Fibroblast of mammary gland (primary cell): Measurements from ENCODE around the gene FAR2.

ENCODE experiments used
- DNase-seq: peaks from one replicate; pipeline ENCODE4 v3.0.0-alpha.2; 2010; ENCODE audit warnings: low read depth
- H3K4me3 ChIP-seq: 2 replicates; pipeline ENCODE4 v1.5.1; 2011; ENCODE audit warnings: low read depth, mild to moderate bottlenecking, low read length, moderate library complexity; ENCODE audit not compliant: control insufficient read depth
- TF ChIP-seq, protein P1 (sequence below): conservative IDR thresholded peaks from 2 replicates; pipeline ENCODE4 v1.5.1; 2011; ENCODE audit warnings: low read depth, low read length, inconsistent platforms; ENCODE audit not compliant: control insufficient read depth, insufficient read depth

FAR2 gene

DNA sequence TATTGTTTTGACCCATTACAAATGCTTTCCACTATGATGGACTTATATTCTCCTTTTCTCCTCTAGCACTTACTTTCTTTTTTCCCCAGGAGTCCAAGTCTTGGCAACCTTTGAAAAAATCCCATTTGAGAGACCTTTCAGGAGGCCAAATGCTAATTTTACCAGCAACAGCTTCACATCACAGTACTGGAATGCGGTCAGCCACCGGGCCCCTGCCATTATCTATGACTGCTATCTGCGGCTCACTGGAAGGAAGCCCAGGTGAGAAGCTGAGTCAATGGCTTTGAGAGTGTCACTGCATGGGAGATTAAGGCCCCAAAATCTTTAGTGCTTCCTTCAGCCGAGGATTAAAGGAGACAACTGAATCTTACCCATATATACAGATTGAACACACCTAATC lies 167.7 kb downstream of the FAR2 start:
- TF ChIP-seq, protein P1, sequence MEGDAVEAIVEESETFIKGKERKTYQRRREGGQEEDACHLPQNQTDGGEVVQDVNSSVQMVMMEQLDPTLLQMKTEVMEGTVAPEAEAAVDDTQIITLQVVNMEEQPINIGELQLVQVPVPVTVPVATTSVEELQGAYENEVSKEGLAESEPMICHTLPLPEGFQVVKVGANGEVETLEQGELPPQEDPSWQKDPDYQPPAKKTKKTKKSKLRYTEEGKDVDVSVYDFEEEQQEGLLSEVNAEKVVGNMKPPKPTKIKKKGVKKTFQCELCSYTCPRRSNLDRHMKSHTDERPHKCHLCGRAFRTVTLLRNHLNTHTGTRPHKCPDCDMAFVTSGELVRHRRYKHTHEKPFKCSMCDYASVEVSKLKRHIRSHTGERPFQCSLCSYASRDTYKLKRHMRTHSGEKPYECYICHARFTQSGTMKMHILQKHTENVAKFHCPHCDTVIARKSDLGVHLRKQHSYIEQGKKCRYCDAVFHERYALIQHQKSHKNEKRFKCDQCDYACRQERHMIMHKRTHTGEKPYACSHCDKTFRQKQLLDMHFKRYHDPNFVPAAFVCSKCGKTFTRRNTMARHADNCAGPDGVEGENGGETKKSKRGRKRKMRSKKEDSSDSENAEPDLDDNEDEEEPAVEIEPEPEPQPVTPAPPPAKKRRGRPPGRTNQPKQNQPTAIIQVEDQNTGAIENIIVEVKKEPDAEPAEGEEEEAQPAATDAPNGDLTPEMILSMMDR, result no peak
- peak; percentile 30 for DNase-seq
- no peak overlapping the region for H3K4me3 ChIP-seq

DNA sequence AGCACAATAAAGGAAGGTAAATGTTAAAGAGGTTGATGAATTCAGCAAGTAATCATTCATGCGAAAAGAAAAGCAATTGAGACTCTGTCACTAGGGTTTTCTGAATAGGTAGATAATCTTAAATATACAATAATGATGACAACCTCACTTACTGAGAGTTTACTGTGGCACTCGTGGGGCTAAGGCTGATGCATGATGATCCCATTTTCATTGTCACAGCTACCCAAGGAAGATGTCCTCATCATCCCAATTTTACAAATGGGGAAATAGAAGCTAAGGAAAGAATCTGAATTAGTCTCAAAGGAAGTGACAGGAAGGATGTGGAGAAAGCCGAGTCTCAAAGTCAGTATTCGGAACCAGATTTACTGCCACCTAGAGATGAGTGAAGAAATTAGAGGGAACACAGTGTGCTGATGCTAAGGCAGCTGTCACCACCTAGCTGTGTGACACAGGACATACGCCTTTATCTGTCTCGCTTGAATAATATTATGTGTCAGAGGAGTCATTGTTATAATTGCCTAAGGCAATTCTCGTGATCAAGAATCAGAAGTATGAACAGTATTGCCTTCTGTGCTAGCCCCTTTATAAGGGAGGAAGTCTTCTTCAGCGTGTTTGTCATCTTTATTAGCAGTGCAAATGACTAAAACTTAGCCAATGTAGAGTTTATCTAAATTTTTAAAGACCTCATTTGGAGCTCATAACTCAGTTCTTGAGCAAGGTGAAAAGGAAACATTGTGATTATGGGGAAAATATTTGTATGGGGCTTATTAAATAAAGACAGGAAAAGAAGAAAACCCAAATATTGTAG lies 168.7 kb downstream of the FAR2 start:
- no peak overlapping the region for H3K4me3 ChIP-seq
- TF ChIP-seq, protein P1, result peak; percentile 66
- peak; percentile 76 for DNase-seq

DNA sequence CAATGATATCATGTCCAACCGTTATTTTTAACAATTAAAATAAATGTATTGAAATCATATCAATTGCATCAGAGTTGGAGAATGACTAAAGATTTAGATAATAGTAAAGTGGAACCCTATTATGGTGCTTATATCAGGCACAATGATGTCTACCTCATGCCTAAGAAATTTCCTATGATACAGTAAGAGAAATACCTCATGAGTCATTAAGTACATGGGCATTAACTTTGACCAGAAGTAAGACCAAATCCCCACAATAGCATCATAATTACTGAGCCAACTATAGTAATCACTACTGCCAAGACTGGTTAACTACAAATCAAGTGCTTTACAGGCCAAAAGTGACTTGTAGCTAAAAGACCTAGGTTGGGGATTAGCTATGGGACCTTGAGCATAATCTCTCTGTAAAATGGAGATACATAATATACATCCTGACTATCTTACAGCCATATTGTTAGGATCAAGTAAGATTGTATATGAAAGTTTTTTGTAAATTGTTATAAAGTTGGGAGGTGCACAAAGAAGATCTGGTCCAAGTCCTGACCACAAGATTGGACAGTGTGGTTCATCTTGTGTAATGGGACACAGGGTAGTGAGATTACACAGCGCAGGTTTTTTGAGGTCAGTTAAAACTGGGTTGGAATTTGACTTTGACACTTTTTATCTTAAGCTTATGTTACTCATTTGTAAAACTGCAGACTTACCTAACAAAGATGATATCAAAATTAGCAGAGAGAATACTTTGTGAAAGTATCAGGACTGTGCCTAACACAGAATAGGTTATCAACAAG lies 171.4 kb downstream of the FAR2 start:
- DNase-seq, result peak; percentile 88
- TF ChIP-seq, protein P1, result no peak
- H3K4me3 ChIP-seq, result no peak overlapping the region

DNA sequence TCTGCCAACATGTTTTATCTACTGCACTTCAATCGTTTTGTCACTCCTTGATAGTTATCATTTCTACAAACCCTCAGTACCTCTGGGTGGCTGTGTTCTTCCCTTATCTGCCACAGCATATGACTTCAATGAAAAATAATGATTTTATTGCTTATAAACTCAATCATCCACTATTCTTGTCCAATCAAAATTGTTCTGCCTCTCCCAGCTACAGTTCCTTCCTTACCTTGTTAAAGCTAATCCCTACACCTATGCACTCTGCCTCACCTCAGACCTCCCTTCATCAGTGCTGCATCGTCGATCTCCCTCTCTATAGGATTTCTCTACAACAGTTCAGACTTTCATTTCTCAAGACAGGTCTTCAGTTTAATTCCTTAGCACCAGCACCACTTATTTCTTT lies 173.1 kb downstream of the FAR2 start:
- no peak for DNase-seq
- TF ChIP-seq, protein P1, result no peak

DNA sequence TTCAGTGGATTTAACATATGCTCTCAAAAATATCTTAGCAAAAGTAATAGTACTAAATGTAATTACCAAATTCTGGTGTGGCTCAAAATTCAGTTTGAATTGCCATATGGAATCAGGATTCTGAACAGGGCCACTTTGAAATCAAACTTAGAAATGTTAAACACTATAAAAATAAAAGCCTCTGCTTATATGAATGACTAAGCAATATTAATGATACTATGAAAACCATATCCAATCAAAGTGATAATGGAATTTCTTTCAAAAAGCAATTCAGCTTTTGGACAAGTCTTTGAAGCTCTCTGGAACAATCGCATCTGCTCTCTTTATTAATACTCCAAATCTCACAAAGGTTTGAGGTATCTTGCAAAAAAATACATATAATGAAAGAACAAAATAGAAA lies 180.3 kb downstream of the FAR2 start:
- TF ChIP-seq, protein P1, result no peak
- DNase-seq, result no peak
- no peak overlapping the region for H3K4me3 ChIP-seq

More for the DNA sequence above, 173.1 kb downstream of the FAR2 start:
- no peak overlapping the region for H3K4me3 ChIP-seq

DNA sequence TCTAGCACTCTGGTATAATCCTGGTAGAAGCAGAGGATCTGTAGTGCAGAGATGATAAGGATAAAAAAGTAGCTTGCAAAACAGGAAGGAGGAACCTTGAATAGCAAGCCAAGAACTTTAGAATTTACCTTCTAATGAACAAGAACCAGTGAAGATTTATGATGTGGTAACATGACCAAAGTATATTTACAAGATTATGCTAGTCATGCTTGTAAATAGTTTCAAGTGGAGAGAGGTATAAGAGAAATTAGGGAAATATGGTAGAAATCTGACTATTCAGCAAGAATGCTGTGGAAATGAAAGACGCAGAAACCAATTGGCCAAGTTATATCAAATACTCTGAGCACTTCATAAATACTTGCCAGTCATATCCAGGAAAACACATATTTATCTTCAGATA lies 184.1 kb downstream of the FAR2 start:
- no peak overlapping the region for H3K4me3 ChIP-seq
- DNase-seq, result no peak
- TF ChIP-seq, protein P1, result no peak
